Measurements from ENCODE around the gene ASPA.

DNA sequence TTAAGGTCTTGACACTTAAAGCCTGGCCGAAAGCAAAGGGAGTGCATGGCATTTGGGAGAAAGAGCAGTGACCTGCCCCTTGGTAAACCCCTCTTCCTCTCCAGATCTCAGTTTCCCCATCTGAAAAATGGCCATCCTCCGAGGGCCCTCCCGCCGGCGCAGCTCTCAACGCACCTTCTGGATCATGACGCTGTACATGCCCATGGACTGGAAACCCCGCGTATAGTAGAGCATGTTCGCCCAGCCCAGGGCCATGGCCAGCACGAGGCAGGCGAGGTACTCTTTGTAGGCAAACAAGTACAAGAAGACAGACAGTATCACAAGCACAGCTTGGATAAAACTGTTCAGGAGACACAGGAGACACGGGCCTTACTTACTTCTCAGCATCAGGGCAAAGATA lies 48.2 kb downstream of the ASPA start:
- TF ChIP-seq, protein P1, sequence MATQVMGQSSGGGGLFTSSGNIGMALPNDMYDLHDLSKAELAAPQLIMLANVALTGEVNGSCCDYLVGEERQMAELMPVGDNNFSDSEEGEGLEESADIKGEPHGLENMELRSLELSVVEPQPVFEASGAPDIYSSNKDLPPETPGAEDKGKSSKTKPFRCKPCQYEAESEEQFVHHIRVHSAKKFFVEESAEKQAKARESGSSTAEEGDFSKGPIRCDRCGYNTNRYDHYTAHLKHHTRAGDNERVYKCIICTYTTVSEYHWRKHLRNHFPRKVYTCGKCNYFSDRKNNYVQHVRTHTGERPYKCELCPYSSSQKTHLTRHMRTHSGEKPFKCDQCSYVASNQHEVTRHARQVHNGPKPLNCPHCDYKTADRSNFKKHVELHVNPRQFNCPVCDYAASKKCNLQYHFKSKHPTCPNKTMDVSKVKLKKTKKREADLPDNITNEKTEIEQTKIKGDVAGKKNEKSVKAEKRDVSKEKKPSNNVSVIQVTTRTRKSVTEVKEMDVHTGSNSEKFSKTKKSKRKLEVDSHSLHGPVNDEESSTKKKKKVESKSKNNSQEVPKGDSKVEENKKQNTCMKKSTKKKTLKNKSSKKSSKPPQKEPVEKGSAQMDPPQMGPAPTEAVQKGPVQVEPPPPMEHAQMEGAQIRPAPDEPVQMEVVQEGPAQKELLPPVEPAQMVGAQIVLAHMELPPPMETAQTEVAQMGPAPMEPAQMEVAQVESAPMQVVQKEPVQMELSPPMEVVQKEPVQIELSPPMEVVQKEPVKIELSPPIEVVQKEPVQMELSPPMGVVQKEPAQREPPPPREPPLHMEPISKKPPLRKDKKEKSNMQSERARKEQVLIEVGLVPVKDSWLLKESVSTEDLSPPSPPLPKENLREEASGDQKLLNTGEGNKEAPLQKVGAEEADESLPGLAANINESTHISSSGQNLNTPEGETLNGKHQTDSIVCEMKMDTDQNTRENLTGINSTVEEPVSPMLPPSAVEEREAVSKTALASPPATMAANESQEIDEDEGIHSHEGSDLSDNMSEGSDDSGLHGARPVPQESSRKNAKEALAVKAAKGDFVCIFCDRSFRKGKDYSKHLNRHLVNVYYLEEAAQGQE (IDR thresholded peaks at IDR 0.05; ENCODE audit: borderline replicate concordance in 1 of 2, low read depth in 1 of 2, low read length in 2 of 2), result no peak
- TF ChIP-seq, protein P2, sequence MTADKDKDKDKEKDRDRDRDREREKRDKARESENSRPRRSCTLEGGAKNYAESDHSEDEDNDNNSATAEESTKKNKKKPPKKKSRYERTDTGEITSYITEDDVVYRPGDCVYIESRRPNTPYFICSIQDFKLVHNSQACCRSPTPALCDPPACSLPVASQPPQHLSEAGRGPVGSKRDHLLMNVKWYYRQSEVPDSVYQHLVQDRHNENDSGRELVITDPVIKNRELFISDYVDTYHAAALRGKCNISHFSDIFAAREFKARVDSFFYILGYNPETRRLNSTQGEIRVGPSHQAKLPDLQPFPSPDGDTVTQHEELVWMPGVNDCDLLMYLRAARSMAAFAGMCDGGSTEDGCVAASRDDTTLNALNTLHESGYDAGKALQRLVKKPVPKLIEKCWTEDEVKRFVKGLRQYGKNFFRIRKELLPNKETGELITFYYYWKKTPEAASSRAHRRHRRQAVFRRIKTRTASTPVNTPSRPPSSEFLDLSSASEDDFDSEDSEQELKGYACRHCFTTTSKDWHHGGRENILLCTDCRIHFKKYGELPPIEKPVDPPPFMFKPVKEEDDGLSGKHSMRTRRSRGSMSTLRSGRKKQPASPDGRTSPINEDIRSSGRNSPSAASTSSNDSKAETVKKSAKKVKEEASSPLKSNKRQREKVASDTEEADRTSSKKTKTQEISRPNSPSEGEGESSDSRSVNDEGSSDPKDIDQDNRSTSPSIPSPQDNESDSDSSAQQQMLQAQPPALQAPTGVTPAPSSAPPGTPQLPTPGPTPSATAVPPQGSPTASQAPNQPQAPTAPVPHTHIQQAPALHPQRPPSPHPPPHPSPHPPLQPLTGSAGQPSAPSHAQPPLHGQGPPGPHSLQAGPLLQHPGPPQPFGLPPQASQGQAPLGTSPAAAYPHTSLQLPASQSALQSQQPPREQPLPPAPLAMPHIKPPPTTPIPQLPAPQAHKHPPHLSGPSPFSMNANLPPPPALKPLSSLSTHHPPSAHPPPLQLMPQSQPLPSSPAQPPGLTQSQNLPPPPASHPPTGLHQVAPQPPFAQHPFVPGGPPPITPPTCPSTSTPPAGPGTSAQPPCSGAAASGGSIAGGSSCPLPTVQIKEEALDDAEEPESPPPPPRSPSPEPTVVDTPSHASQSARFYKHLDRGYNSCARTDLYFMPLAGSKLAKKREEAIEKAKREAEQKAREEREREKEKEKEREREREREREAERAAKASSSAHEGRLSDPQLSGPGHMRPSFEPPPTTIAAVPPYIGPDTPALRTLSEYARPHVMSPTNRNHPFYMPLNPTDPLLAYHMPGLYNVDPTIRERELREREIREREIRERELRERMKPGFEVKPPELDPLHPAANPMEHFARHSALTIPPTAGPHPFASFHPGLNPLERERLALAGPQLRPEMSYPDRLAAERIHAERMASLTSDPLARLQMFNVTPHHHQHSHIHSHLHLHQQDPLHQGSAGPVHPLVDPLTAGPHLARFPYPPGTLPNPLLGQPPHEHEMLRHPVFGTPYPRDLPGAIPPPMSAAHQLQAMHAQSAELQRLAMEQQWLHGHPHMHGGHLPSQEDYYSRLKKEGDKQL (CRISPR knock-in tag; IDR thresholded peaks at IDR 0.05; ENCODE audit: low read depth), result no peak
- TF ChIP-seq ATF2 (CRISPR knock-in tag; IDR thresholded peaks at IDR 0.05) (no peak), ZFP91 (CRISPR knock-in tag; IDR thresholded peaks at IDR 0.05; ENCODE audit: borderline replicate concordance) (no peak), RFX1 (IDR thresholded peaks at IDR 0.05) (no peak)
